ENCODE results near the gene PLEKHS1. TPM values are rescaled to one million over a fixed set of nuclear protein-coding genes. Genes with fewer than 3 reads are reported as not detected.
"Not testable (repeated sequence)": the region's sequence is repeated elsewhere in the genome, so short reads cannot be mapped to it uniquely, and the experiment has no call there.

PLEKHS1 gene
- total RNA-seq, 4 donors from 2014 or later: 0.12 to 1.1 TPM; not detected in 2

GRCh38 chr10:113822174-113822573, 70.7 kb downstream of the PLEKHS1 start:
- H3K9me3 ChIP-seq: no peaks in the 10 kb centered on the region
- H3K4me1 ChIP-seq: peaks cover 0 to 6% (median 0%) of the 10 kb centered on the region in 3 donors
- 100% methylated on average over 2 of the region's 7 CpGs; no CpG with 5 or more reads in 1 of the 2 donors for WGBS, 2 donors (ENCODE audit: low coverage in 1 of 2)
- no peak overlapping the region for H3K4me3 ChIP-seq
- ATAC-seq: no peak
- no peaks in the 10 kb centered on the region for H3K36me3 ChIP-seq
- no peaks in the 10 kb centered on the region for H3K27me3 ChIP-seq
- TF ChIP-seq POLR2A (IDR thresholded peaks at IDR 0.05) (no peak), CTCF (IDR thresholded peaks at IDR 0.05) (no peak), POLR2AphosphoS5 (IDR thresholded peaks at IDR 0.05) (no peak), EP300 (IDR thresholded peaks at IDR 0.05) (no peak)
- H3K27ac ChIP-seq: no peak overlapping the region

DNA sequence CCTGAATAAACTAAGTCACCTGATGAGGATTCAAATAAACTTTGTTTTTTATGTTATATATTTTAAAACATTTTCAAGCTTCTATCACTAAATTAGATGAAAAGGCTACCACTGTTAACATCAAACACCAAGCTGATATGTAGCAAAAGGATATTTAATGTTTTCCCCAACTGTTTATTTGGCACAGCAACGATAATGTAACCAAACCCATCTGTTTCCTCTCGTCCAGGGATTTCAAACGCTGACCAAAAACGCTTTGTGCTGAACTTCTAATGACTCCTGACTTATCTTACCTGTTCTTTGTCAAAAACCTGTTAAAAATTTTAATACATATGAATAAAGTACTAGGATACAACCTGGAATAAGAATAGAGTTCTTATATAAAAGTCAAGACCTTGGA, 71.9 kb downstream of the PLEKHS1 start:
- no peak for ATAC-seq
- TF ChIP-seq CTCF (IDR thresholded peaks at IDR 0.05) (no peak), POLR2AphosphoS5 (IDR thresholded peaks at IDR 0.05) (no peak)

GRCh38 chr10:113825791-113826190, 74.3 kb downstream of the PLEKHS1 start:
- Histone ChIP-seq H3K36me3 (no peaks in the 10 kb centered on the region), H3K4me1 (peaks cover 0 to 6% (median 0%) of the 10 kb centered on the region in 3 donors), H3K9me3 (no peaks in the 10 kb centered on the region), H3K4me3 (no peak overlapping the region), H3K27me3 (no peaks in the 10 kb centered on the region), H3K27ac (no peak overlapping the region)
- TF ChIP-seq EP300 (IDR thresholded peaks at IDR 0.05) (no peak), CTCF (IDR thresholded peaks at IDR 0.05) (no peak), POLR2AphosphoS5 (IDR thresholded peaks at IDR 0.05) (no peak), POLR2A (IDR thresholded peaks at IDR 0.05) (no peak)
- no peak for ATAC-seq
- 20 to 69% methylated on average over 2 of the region's 2 CpGs for WGBS, 2 donors (ENCODE audit: low coverage in 1 of 2)

More for the DNA sequence above, 71.9 kb downstream of the PLEKHS1 start:
- Histone ChIP-seq H3K4me3 (no peak overlapping the region), H3K36me3 (no peaks in the 10 kb centered on the region), H3K27ac (no peak overlapping the region), H3K4me1 (peaks cover 0 to 6% (median 0%) of the 10 kb centered on the region in 3 donors), H3K27me3 (no peaks in the 10 kb centered on the region), H3K9me3 (no peaks in the 10 kb centered on the region)
- WGBS, 2 donors (ENCODE audit: low coverage in 1 of 2): 11 to 16% methylated on average over 4 of the region's 4 CpGs

- H3K4me1 ChIP-seq, H3K36me3 ChIP-seq, H3K4me3 ChIP-seq, ATAC-seq, H3K9me3 ChIP-seq, H3K27ac ChIP-seq, H3K27me3 ChIP-seq: not testable (repeated sequence)
- WGBS, 2 donors (ENCODE audit: low coverage in 1 of 2): 92 to 94% methylated on average over 7 to 10 of the region's 10 CpGs
These were observed 77.1 kb downstream of the PLEKHS1 start for GRCh38 chr10:113828567-113828966.

Small RNA genes within 50 kb of the gene (small RNA-seq; reads per million reads assigned to genes)
- 0 reads per million in 4 donors for gene RF00560

Other genes with a start within 250 kb of the PLEKHS1 start
- not detected for gene HABP2, start 198.6 kb upstream of the PLEKHS1 start, total RNA-seq
- under 1 TPM in 1 of 4 donors, not detected in 3; under 0.01 TPM for gene NRAP, start 87.6 kb upstream of the PLEKHS1 start, total RNA-seq
- 10 to 100 TPM; 13.7 to 29.2 (median 20.1) TPM for gene CASP7, start 71.8 kb upstream of the PLEKHS1 start, total RNA-seq
- gene DCLRE1A, start 102.4 kb downstream of the PLEKHS1 start, total RNA-seq: 1 to 10 TPM; 4.2 to 9.8 (median 6.2) TPM
- gene NHLRC2, start 103.0 kb downstream of the PLEKHS1 start, total RNA-seq: 10 to 100 TPM; 41.2 to 80.9 (median 62.1) TPM

Data from gastroesophageal sphincter (tissue), 4 donors.